Measurements from ENCODE around the gene SYT12.

The SYT12 gene

DNA sequence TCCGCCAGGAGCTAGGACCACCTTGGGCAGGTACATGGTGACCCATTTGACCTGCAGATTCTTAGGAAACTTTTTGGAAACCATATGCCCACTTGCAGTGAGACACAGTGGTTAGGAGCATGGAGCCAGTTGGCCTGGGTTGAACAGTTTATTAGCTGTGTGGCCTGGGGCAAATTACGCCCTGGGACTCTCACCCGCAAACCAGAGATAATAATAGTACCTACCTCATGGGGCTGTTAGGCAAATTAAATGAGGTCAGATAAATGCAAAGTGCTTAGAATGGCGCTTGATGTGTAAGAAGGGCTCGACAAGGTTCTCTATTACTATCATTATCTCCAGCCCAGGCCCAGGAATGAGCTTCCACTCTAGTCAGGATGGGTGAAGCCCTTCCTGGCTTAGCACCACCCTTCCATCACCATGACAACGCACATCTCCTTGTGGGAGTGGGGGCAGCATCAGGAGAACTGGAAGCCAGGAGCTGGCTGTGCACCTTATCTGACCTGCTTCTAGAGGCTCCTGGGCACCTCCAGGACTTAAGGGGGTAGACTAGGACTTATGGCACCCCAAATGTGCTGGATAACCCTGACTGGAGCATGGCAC is 5.1 kb downstream of the SYT12 start:
- DNase-seq (ENCODE audit: low read depth, low spot score) = no peak

DNA sequence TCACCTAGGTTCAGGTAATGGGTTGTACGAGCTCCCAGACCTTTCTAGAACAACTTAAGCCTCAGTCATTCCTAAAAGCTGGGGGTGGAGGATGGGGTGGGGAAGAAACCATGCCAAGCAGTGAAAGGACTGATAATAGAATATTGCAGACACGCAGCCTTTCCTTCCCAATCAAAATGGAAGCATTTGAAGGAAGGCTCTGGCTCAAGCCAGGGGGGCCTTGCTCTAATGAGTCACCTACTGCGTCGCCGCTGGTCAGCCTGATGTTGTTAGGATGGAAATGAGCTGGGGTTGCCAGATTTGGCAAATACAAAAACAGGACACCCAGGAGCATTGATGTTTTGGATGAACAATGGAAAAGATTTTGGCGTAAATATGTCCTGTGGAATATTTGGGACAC is 6.2 kb downstream of the SYT12 start:
- no peak for DNase-seq (ENCODE audit: low read depth, low spot score)

DNA sequence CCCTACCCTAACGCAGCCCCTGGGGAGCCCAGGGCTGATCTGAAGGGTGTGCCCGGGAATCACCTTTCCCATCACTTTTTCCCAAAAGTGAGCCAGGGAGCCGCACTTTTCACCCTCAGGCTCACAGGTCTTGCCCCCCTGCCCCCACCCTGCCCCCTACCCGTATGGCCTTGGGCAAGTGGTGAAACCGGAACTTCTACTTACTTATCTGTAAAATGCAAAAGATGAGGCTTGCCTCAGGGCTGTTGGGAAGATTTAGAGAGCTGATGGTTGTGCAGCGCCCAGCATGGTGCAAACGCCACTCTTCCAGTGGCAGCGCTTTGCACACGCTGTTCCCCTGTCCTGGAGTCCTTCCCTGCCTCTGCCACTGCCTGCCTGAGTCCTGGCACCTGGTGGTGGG is 8.0 kb downstream of the SYT12 start:
- no peak for DNase-seq (ENCODE audit: low read depth, low spot score)

DNA sequence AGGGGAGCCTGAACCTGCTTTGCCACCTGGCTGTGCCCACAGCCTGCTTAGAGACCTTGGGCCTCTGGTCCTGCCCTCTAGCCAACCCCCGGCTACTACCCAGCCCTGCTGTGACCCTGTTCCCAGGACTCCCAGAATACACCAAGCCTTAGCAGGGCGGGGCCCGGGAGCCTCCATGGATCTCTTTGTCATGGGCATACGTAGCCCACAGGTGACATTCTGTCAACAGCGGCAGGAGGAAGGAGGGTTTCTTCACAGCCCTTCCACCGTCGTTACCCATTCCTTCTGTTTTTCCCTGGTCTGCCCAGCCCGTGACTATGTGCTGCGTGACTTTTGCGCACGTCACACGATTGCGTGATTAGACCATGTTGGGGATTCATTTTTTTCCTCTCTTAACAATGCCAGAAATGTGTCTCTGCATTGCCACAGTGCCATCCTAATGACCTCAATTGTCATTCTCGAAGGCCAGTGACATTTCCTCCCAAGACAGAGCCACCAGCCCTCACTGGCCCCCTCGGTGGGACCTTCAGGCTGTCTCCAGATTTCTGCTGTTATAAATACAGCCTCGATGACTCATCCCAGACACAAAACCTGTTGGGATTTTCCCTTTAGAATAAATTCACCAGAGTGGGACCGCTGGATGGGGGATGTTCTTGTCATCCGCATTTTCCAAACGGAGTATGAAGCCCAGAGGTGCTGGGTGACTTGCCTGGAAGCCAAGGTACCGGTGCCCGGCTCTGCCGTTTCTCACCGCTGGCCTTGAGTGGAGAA is 9.0 kb downstream of the SYT12 start:
- no peak for DNase-seq (ENCODE audit: low read depth, low spot score)

DNA sequence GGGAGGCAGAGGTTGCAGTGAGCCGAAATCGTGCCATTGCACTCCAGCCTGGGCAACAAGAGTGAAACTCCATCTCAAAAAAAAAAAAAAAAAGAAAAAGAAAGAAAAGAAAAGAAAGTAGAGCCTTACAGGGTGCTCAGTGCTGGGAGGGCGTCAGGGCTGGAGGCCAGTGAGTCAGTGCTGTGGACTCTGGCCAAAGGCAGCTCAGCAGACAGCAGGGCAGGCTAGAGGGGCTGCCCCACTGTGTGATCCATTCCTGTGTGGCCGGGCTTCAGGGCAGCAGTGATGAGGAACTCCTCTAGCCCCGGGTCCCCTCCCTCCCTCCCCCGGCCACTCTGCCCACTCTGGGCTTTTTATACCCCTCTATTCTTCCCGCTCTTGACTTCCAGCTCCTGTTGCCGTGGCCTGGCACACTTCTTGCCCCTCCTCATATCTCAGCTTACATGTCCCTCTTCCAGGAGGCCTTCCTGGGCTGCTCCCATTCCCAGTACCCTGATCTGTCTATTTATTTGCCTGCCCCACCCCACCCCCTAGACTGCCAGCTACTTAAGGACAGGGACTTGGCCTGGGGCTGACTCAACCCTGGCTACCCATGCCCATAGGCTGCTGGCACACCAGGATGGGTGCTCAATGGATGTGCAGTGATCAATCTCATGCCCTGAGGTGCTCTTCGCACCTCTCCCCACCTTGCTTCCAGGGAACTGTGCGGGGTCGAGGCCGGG is 10.1 kb downstream of the SYT12 start:
- no peak for DNase-seq (ENCODE audit: low read depth, low spot score)

DNA sequence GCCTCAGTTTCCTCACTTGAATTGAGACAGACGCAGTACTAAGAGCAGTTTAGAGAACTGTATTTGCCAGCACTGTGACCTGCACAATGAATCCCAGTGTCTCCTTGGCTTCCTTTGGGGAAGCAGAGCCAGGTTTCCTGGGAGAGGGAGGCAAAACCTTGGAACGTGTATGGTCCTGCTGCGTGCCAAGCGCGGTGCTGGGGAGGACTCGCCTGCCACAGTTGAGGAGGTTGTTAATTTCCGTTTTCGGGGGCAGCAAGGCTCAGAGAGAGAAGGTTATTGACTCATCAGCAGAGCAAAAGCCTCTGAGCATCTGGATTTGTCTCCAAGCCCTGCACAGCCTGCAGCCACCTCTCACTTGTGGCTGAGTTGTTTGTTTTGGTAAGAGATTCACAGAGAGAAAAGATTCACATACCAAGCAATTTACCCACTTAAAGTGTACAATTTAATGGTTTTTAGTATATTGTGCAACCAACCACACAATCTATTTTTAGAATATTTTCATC is 10.8 kb downstream of the SYT12 start:
- DNase-seq (ENCODE audit: low read depth, low spot score) = no peak

DNA sequence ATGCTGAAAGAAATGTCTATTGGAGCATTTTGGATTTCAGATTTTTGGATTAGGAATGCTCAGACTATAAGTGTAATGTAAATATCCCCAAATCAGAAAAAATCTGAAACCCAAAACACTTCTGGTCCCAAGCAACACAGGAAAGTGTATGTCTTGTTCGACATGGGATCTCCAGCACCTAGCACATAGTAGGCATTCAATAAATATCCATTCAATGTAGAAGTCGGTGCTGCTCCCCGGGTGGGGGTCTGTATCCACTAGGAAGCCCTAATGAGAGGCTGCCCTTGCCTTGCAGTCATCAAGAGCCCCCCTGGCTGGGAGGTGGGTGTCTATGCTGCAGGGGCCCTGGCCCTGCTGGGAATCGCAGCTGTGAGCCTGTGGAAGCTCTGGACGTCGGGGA is 11.4 kb downstream of the SYT12 start:
- no peak for DNase-seq (ENCODE audit: low read depth, low spot score)

DNA sequence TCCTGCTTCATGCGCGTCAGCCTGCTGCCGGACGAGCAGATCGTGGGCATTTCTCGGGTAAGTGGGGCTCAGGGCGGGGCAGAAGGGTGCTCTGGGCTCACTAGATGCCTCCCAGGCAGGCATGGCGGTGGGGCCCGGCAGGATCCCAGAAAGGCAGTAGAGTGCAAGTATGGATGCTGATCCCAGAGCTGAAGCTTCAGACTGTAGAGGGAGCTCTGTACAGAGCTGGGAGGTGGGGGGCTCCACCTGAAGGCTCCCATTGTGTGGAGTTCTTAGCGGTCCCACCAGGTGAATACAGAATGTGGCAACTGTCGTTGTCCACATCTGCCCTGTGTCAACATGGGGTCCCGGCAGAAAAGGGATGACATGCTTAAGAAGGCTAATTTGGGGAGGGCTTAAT is 17.2 kb downstream of the SYT12 start:
- no peak for DNase-seq (ENCODE audit: low read depth, low spot score)

DNA sequence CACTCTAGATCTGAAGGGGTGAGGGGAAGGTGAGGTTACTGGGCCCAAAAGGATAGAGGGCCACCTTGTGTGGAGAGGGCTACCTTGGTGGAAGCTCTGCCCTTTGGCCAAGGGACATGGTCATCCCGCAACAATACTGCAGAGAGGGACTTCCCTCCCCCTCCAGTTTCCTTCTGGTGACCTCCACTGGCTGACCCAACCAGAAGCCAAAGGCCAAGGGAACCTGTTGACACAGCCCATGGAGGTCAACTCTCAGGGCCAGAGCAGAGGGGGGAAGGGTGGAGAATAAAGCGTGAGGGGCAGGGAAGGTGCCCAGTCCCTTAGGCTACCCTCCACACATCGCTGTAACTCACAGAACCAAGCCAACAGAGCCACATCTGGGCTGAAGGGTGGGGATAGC is 18.7 kb downstream of the SYT12 start:
- DNase-seq (ENCODE audit: low read depth, low spot score) = no peak

DNA sequence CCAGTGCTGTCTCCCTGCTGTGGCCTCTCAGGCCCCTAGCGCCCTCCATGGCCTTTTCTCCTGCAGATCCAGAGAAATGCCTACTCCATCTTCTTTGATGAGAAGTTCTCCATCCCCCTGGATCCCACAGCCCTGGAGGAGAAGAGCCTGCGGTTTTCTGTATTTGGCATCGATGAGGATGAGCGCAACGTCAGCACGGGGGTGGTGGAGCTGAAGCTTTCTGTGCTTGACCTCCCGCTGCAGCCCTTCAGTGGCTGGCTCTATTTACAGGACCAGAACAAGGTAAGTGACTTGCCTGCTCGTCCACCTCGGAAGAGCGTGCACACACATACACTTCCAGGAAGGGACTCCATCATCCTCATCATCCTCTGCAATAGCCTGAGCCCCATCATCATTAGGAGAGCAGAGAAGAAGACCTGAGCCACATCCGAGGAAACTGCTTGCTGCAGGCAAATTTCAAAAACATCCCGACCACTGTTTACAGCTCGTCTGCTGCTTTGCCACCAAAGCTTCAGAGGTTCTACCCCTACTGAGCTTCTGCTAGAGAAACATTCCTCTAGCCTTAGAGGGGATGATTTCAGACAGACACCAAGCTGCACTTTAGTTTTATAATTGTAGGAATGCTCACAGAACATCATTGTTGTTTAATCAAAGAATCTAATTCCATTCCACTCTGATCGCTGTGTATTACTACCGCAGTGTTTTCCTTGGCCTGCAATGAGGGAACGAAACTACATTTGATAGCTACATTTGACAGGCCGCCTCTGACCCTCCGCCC is 20.8 kb downstream of the SYT12 start:
- no peak for DNase-seq (ENCODE audit: low read depth, low spot score)

DNA sequence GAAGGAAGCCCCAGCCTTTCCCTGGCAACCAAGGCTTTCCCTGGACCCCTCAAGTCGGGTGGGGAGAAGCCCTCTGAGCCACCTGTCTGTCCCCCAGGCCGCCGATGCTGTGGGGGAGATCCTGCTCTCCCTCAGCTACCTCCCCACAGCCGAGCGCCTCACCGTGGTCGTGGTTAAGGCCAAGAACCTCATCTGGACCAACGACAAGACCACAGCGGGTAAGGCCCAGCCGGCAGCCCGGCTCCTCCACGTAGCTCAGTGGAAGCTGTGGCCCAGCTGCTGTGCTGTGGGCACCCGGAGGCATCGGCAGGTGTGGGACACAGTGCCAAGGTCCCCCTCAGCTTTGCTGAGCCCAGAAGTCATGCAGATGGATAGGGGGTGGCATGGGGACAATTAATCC is 21.6 kb downstream of the SYT12 start:
- no peak for DNase-seq (ENCODE audit: low read depth, low spot score)

DNA sequence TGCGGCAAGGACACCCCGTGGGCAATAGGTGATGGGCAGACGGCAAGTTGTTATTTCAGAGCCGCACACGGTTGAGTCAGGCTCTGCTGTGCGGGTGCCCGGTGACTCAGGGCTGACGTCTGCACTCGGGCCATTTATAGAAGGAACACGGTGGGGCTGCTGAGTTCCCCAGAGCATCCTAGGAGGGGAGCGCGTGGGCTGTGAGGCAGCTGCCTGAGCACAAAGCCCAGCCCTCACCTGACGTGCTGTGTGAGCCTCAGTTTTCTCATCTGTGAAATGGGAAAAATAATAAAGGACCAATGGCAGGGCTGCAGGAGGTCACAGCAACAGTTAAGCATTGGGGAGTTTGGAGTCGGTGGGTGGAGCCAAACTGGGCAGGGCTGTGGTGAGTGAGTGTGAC is 22.4 kb downstream of the SYT12 start:
- DNase-seq (ENCODE audit: low read depth, low spot score) = no peak

DNA sequence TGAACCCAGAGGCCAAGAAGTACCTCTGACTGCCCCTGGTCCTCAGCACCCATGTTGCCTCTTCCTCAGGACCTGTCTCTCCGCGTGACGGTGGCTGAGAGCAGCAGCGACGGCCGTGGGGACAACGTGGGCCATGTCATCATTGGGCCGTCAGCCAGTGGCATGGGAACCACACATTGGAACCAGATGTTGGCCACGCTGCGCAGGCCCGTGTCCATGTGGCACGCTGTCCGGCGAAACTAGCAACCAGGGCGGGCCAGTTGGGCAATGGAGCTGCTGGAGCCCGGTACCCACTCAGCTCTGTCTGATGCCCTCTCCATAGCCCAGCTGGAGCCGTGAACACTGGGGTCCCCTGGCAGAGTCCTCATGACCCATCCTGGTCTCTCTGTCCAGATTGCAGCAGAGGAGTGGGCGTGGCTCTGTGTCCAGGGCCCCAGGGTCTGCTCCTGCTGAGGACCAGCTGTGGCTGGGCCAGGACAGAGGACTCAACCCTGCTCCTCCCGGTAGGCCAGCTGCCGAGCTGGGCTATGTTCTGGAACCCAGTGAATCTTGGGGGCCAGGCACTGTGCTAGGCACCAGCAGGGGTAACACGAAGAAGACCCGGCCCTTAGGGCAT is 25.7 kb downstream of the SYT12 start:
- no peak for DNase-seq (ENCODE audit: low read depth, low spot score)

DNA sequence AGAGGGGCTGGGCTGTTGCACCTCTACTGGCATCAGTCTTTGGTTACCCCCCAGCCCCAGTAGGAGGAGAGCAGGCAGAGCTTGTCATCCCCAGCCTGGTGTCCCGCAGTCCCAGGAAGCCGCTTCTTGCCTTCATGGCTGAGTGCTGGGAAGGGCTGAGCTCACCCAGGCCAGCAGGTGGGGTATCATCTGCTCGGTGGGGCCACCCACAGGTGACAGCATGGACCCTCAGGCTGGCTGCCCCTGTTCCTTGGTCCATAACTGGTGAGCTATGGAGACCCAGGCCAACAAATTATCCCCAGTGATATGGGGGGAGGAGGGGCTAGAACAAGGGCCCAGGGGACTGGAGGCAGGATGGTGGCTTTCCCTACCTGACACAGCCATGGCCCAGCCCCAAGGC is 27.2 kb downstream of the SYT12 start:
- no peak for DNase-seq (ENCODE audit: low read depth, low spot score)

DNA sequence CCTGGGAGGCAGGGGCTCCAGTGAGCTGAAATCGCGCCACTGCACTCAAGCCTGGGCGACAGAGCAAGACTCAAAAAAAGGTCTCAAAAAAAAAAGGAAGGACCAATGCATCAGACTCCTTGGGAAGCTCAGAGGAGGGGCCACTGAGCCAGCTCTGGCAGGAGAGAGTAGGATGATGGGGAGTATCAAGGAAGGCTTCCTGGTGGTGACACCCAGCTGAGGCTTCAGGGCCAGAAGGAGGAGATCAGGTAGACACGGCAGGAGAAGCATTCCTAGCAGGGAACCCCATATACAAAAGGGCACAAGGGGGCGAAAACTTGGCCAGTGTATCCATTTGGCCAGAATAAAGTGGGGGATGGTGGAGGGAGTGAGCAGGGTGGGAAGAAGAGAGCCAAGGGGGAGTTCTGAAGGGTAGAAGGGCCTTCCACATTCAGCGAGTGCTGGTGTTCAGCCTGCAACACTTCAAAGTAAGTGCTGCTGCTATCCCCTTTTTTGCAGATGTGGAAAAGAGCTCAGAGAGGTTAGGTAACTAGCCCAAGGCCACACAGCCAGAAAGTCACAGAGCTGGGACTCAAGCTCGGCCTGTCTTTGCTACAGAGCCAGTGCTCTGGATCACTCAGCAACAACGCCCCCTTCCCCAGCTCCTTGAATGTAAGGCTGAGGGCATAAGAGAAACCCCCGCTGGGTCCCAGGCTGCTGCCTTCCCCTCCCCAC is 28.4 kb downstream of the SYT12 start:
- DNase-seq (ENCODE audit: low read depth, low spot score) = no peak

DNA sequence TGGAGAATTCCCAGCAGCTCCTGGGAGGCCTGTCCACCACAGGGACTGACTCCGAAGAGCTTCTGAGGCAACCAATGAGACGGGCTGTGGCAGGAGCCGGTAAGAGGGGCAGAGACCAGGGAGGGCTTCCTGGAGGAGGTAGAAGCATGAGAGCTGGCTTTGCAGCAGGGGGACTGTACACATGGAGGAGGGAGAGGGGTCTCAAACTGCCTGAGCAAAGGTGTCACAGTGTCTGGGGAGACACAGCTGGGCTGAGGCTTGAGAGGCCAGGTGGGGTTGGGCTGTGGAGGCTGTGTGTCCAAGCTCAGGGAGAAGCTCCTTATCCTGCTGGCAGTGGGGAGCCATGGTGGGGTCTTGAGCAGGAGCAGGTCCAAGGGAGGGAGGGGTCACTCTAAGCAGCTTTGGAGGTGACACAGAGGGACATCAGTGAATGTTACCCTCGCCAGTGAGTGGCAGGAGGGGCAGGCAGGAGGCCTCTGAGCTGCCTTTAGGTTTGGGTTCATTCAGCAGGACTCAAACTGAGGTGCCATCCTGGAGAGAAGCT is 29.1 kb downstream of the SYT12 start:
- no peak for DNase-seq (ENCODE audit: low read depth, low spot score)

DNA sequence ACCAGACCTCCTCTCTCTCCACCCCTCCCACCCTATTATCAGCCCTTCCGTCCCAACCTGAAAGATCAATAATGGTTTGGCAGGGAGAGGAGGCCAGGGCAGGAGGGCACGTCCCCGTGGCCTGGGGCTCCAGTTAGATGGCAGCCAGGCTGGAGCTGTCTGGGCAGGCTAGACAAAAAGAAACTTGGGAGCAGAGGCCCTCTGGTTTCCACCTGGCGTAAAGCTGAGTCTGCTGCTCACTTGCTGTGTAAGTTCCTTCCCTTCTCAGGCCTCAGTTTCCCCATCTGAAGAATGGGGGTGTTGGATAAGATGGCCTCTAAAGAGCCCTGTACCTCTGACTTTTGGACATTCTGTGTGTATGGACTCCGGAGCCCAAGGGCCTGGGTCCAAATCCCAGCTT is 30.0 kb downstream of the SYT12 start:
- DNase-seq (ENCODE audit: low read depth, low spot score) = no peak

DNA sequence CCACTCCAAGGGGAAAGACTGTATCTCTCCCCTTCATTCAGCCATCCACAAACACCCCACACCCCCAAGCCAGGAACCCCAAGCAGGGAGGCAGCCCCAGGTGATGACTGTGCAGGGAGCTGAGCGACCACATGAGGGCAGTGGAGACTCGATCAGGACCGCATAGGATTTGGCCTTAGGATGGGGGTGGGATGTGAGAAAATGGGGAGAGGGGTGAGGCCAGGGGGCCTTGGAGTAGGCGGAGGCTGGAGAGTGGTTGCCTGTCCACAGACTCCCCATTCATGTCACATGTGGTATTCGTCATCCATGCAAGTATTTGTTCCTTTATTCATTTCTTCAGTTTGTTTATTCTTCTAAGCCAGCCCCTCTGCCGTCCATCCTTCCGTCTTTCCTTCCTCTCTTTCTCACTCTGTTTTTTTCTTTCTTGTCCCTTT is 31.0 kb downstream of the SYT12 start:
- DNase-seq (ENCODE audit: low read depth, low spot score) = no peak

DNA sequence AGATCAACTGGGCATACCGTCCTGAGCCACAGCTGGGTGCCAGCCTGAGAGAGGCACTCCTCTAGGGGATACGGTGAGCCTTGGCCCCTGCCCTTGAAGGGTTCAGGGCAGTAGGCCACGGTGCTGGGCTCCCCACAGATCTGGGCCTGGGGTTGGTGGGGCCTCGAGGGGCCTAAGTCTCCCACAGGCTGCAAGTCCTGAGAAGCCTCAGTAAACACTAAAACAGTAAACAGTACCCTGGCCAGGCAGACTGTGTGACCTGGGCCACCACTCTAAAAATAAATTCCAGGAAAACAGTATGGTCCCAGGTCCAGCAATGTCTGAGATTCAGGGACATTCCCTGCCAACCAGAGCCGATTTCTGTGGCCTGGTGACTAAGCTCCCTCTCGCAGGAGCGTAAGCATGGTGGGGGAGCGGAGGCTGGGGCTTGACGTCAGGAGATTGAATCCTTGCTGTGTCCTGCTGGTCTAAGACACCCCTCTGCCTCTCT is 31.5 kb downstream of the SYT12 start:
- DNase-seq (ENCODE audit: low read depth, low spot score) = no peak

DNA sequence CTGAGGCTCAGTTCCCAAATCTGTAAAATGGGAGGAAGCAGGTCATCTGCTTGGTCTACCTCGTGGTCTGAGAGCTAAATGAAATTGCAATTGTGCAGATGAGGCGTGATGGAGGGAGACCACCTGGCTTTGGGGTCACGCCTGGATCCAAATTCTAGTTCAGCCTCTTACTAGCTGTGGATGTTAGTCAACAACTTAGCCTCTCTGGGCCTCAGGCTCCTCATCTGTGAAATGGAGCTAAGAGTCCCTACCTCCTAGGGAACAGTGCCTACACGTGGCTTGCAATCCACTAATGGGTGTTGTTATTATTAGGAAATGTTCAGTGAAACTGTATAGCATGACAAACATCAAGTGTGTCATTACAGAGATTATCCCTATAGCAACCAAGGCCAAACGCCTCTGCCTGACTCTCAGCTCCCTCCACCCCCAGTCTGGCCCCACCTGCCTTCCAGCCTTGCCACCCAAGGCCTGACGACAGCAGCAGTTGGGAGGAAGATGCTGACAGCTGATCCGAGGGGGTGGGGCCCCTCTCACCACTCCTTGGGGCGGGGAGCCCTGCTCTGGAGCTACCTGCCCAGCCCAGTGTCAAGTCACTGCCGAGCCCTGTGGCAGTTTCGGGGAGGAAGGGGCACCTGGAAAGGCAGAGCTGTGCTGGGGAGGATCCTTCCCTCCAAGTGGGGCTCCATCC is 32.0 kb downstream of the SYT12 start:
- no peak for DNase-seq (ENCODE audit: low read depth, low spot score)
